Bronchial epithelial cell (primary cell): ENCODE results near the gene FAM184A. TPM values are rescaled to one million over a fixed set of nuclear protein-coding genes. Genes with fewer than 3 reads are reported as not detected.
"Not testable (repeated sequence)": the region's sequence is repeated elsewhere in the genome, so short reads cannot be mapped to it uniquely, and the experiment has no call there.

Source experiments
- DNase-seq: peaks from one replicate; pipeline ENCODE4 v3.0.0-alpha.2; 2010; ENCODE audit warnings: low read depth
- FAIRE-seq: peaks from 2 replicates; lab custom pipeline; 2011; peaks lifted over from hg19 to GRCh38; lab: Jason Lieb, UNC
- H3K27me3 ChIP-seq: 2 replicates; pipeline ENCODE4 v1.5.1; 2011; ENCODE audit warnings: low read length; ENCODE audit not compliant: control insufficient read depth, insufficient read depth
- H3K36me3 ChIP-seq: 2 replicates; pipeline ENCODE4 v1.5.1; 2011; ENCODE audit warnings: low read length; ENCODE audit not compliant: control insufficient read depth, insufficient read depth
- H3K4me3 ChIP-seq: 2 replicates; pipeline ENCODE4 v1.5.1; 2011; ENCODE audit warnings: mild to moderate bottlenecking, low read depth, low read length, control low read depth
- CTCF ChIP-seq: IDR thresholded peaks from 2 replicates; pipeline ENCODE4 v1.5.1; 2011; ENCODE audit warnings: mild to moderate bottlenecking, moderate library complexity, low read length, control low read depth, inconsistent platforms; ENCODE audit not compliant: insufficient read depth, severe bottlenecking
- total RNA-seq: library from RNA; depleted of rRNA; stranded (reverse); fragments of >200 nt; gene quantifications from 2 replicates; pipeline ENCODE4 v1.2.1, GENCODE V29; 2014

FAM184A gene
- total RNA-seq, 1 donor from 2014 or later: under 0.01 TPM

GRCh38 chr6:119020597-119021561, 57.6 kb downstream of the FAM184A start:
- Histone ChIP-seq H3K4me3 (no peak overlapping the region), H3K36me3 (no peaks in the 10 kb centered on the region), H3K27me3 (no peaks in the 10 kb centered on the region)
- FAIRE-seq (no peak), DNase-seq (no peak)
- no peak for TF ChIP-seq CTCF

DNA sequence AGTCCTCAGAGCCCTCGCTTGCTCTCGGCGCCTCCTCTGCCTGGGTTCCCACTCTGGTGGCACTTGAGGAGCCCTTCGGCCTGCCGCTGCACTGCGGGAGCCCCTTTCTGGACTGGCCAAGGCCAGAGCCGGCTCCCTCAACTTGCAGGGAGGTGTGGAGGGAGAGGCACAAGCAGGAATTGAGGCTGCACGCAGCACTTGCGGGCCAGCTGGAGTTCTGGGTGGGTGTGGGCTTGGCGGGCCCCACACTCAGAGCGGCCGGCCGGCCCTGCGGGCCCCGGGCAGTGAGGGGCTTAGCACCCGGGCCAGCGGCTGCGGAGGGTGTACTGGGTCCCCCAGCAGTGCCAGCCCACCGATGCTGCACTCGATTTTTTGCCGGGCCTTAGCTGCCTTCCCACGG, 63.3 kb downstream of the FAM184A start:
- FAIRE-seq, H3K4me3 ChIP-seq, DNase-seq, H3K36me3 ChIP-seq, H3K27me3 ChIP-seq: not testable (repeated sequence)

GRCh38 chr6:119012521-119012920, 65.9 kb downstream of the FAM184A start:
- no peak for FAIRE-seq

DNA sequence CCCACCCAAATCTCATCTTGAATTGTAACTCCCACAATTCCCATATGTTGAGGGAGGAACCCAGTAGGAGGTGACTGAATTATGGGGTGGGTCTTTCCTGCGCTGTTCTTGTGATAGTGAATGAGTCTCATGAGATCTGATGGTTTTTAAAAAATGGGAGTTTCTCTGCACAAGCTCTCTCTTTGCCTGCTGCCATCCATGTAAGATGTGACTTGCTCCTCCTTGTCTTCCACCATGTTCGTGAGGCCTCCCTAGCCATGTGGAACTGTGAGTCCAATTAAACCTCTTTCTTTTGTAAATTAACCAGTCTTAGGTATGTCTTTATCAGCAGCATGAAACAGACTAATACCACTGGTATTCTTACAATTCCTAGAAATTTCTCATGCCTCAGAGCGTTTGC, 69.2 kb downstream of the FAM184A start:
- H3K27me3 ChIP-seq, DNase-seq, FAIRE-seq, H3K36me3 ChIP-seq, H3K4me3 ChIP-seq: not testable (repeated sequence)

More at GRCh38 chr6:119012521-119012920, 65.9 kb downstream of the FAM184A start:
- no peaks in the 10 kb centered on the region for H3K27me3 ChIP-seq
- no peak overlapping the region for H3K4me3 ChIP-seq
- DNase-seq: no peak
- TF ChIP-seq CTCF: no peak
- H3K36me3 ChIP-seq: no peaks in the 10 kb centered on the region

- FAIRE-seq: no peak
- Histone ChIP-seq H3K36me3 (no peaks in the 10 kb centered on the region), H3K4me3 (no peak overlapping the region), H3K27me3 (no peaks in the 10 kb centered on the region)
- no peak for DNase-seq
- no peak for TF ChIP-seq CTCF
These were observed 71.5 kb downstream of the FAM184A start for GRCh38 chr6:119006974-119007373.

GRCh38 chr6:119002069-119002468, 76.4 kb downstream of the FAM184A start:
- no peak for FAIRE-seq
- no peak overlapping the region for H3K4me3 ChIP-seq
- DNase-seq: no peak
- no peak for TF ChIP-seq CTCF
- no peaks in the 10 kb centered on the region for H3K27me3 ChIP-seq
- no peaks in the 10 kb centered on the region for H3K36me3 ChIP-seq
